ENCODE data around the gene LGALS9.
"Not testable (repeated sequence)": the region's sequence is repeated elsewhere in the genome, so short reads cannot be mapped to it uniquely, and the experiment has no call there.

Gene LGALS9

GRCh38 chr17:27651411-27652345, 20.7 kb downstream of the LGALS9 start:
- DNase-seq: peak in 35 of 56 donors; percentile 5 to 76 (median 25)

GRCh38 chr17:27653449-27653971, 22.5 kb downstream of the LGALS9 start:
- DNase-seq: not testable (repeated sequence)

- no peak for DNase-seq
These were observed 23.1 kb downstream of the LGALS9 start for GRCh38 chr17:27654136-27654535.

GRCh38 chr17:27654654-27655524, 23.9 kb downstream of the LGALS9 start:
- DNase-seq: peak in 44 of 56 donors; percentile 12 to 76 (median 40)

- not testable (repeated sequence) for DNase-seq
These were observed 24.6 kb downstream of the LGALS9 start for GRCh38 chr17:27655525-27656111.

- DNase-seq: not testable (repeated sequence)
These were observed 25.6 kb downstream of the LGALS9 start for GRCh38 chr17:27656620-27657019.

- no peak for DNase-seq
These were observed 26.6 kb downstream of the LGALS9 start for GRCh38 chr17:27657620-27658019.

GRCh38 chr17:27659683-27660082, 28.7 kb downstream of the LGALS9 start:
- DNase-seq: no peak

- no peak for DNase-seq
These were observed 29.4 kb downstream of the LGALS9 start for GRCh38 chr17:27660436-27660835.

- no peak for DNase-seq
These were observed 33.1 kb downstream of the LGALS9 start for GRCh38 chr17:27663936-27664605.

- no peak for DNase-seq
These were observed 33.6 kb downstream of the LGALS9 start for GRCh38 chr17:27664606-27664965.

GRCh38 chr17:27665549-27665948, 34.6 kb downstream of the LGALS9 start:
- no peak for DNase-seq

- not testable (repeated sequence) for DNase-seq
These were observed 35.3 kb downstream of the LGALS9 start for GRCh38 chr17:27666270-27666669.

GRCh38 chr17:27666831-27667560, 36.0 kb downstream of the LGALS9 start:
- DNase-seq: no peak

- no peak for DNase-seq
These were observed 36.9 kb downstream of the LGALS9 start for GRCh38 chr17:27667656-27668487.

- no peak for DNase-seq
These were observed 37.5 kb downstream of the LGALS9 start for GRCh38 chr17:27668488-27668823.

GRCh38 chr17:27669136-27669535, 38.1 kb downstream of the LGALS9 start:
- DNase-seq: no peak

- no peak for DNase-seq
These were observed 38.9 kb downstream of the LGALS9 start for GRCh38 chr17:27669850-27670249.

Measured in nucleus accumbens (tissue), 56 donors.